Mammary epithelial cell (primary cell): ENCODE measurements around the gene PCGF1.

ENCODE experiments used
- EZH2 ChIP-seq: IDR thresholded peaks from 2 replicates; pipeline ENCODE4 v1.6.1; 2012; ENCODE audit warnings: low read length, inconsistent platforms, borderline replicate concordance
- TF ChIP-seq, protein P1 (sequence below), 2 donors: IDR thresholded peaks in 1 of 2; conservative IDR thresholded peaks in 1 of 2; 2 replicates each; pipeline ENCODE4 v1.5.1; 2011 to 2012; ENCODE audit warnings: inconsistent platforms in 2 of 2, low read length in 2 of 2, mild to moderate bottlenecking in 2 of 2, control low read depth in 1 of 2, low read depth in 1 of 2; ENCODE audit not compliant: insufficient read depth in 1 of 2; ENCODE audit errors: extremely low read depth in 1 of 2

DNA sequence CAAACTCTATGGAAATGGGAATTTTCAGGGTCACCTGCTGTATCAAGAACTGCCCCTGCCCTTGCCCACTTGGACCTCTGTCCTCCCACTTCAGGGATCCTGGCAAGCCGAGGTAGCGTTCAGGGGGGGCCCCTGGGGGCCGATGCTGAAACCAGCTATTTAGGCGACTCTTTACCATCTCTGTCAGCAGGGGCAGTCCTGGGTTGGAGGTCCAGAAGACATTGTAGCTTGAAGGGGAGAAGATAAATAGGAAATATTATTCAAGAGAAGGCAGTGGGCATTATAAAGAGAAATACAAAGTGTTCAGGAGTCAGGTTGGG is 44.7 kb downstream of the PCGF1 start:
- TF ChIP-seq, protein P1, sequence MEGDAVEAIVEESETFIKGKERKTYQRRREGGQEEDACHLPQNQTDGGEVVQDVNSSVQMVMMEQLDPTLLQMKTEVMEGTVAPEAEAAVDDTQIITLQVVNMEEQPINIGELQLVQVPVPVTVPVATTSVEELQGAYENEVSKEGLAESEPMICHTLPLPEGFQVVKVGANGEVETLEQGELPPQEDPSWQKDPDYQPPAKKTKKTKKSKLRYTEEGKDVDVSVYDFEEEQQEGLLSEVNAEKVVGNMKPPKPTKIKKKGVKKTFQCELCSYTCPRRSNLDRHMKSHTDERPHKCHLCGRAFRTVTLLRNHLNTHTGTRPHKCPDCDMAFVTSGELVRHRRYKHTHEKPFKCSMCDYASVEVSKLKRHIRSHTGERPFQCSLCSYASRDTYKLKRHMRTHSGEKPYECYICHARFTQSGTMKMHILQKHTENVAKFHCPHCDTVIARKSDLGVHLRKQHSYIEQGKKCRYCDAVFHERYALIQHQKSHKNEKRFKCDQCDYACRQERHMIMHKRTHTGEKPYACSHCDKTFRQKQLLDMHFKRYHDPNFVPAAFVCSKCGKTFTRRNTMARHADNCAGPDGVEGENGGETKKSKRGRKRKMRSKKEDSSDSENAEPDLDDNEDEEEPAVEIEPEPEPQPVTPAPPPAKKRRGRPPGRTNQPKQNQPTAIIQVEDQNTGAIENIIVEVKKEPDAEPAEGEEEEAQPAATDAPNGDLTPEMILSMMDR (conservative IDR thresholded peaks at IDR 0.05 in 1 of 2, IDR thresholded peaks at IDR 0.05 in 1 of 2; ENCODE audit: extremely low read depth in 1 of 2, insufficient read depth in 1 of 2, low read depth in 1 of 2, low read length in 2 of 2), result no peak
- TF ChIP-seq EZH2, result no peak
